Liver (tissue), 9 donors: ENCODE measurements around the gene RAPGEF4. TPM values are rescaled to one million over a fixed set of nuclear protein-coding genes. Genes with fewer than 3 reads are reported as not detected.

Source experiments
- DNase-seq: peaks from one replicate; pipeline ENCODE4 v3.0.0-alpha.2; 2017; ENCODE audit warnings: low spot score
- H3K27ac ChIP-seq, 2 donors: one replicate each; pipeline ENCODE4 v1.7.0; 2013; ENCODE audit warnings: inconsistent platforms in 2 of 2, low read length in 2 of 2, control low read depth in 1 of 2, low read depth in 1 of 2, mild to moderate bottlenecking in 1 of 2
- H3K27me3 ChIP-seq, 4 donors: one replicate each; pipeline versions ENCODE4 v1.6.1 to v1.7.0; 2013; ENCODE audit warnings: low read length in 3 of 4, inconsistent platforms in 1 of 4, mild to moderate bottlenecking in 1 of 4, moderate library complexity in 1 of 4; ENCODE audit not compliant: control insufficient read depth in 4 of 4, insufficient read depth in 4 of 4
- H3K36me3 ChIP-seq, 4 donors: one replicate each; pipeline versions ENCODE4 v1.6.1 to v1.7.0; 2013; ENCODE audit warnings: low read length in 3 of 4, mild to moderate bottlenecking in 3 of 4, low read depth in 1 of 4, moderate library complexity in 1 of 4; ENCODE audit not compliant: control insufficient read depth in 4 of 4, insufficient read depth in 3 of 4
- H3K4me1 ChIP-seq, 4 donors: one replicate each; pipeline versions ENCODE4 v1.6.1 to v1.7.0; 2013; ENCODE audit warnings: low read length in 3 of 4, mild to moderate bottlenecking in 3 of 4, moderate library complexity in 1 of 4; ENCODE audit not compliant: control insufficient read depth in 4 of 4, insufficient read depth in 4 of 4
- H3K4me3 ChIP-seq, 3 donors: one replicate each; pipeline versions ENCODE4 v1.6.1 to v1.7.0; 2013; ENCODE audit warnings: low read length in 3 of 3, control low read depth in 1 of 3, low read depth in 1 of 3, mild to moderate bottlenecking in 1 of 3
- H3K9ac ChIP-seq, 2 donors: one replicate each; pipeline ENCODE4 v1.7.0; 2013; ENCODE audit warnings: low read length in 2 of 2, mild to moderate bottlenecking in 2 of 2, moderate library complexity in 2 of 2, control low read depth in 1 of 2, low read depth in 1 of 2
- H3K9me3 ChIP-seq, 4 donors: one replicate each; pipeline versions ENCODE4 v1.6.1 to v1.7.0; 2013; ENCODE audit warnings: low read length in 3 of 4; ENCODE audit not compliant: control insufficient read depth in 4 of 4
- EGR1 ChIP-seq, 2 donors: IDR thresholded peaks; 2 replicates each; pipeline ENCODE4 v1.6.1; 2016 to 2018; ENCODE audit warnings: antibody characterized with exemption in 2 of 2, low read depth in 2 of 2
- FOXA1 ChIP-seq: IDR thresholded peaks from 2 replicates; pipeline ENCODE4 v1.6.1; 2016; ENCODE audit warnings: antibody characterized with exemption
- HNF4A ChIP-seq, 2 donors: conservative IDR thresholded peaks; 2 replicates each; pipeline ENCODE4 v1.6.1; 2016; ENCODE audit warnings: antibody characterized with exemption in 2 of 2, mild to moderate bottlenecking in 2 of 2
- HNF4G ChIP-seq: IDR thresholded peaks from 2 replicates; pipeline ENCODE4 v1.6.1; 2016; ENCODE audit warnings: antibody characterized with exemption
- JUND ChIP-seq, 2 donors: IDR thresholded peaks; 2 replicates each; pipeline ENCODE4 v1.6.1; 2016; ENCODE audit warnings: antibody characterized with exemption in 2 of 2
- NR2F2 ChIP-seq: IDR thresholded peaks from 2 replicates; pipeline ENCODE4 v1.6.1; 2016; ENCODE audit warnings: antibody characterized with exemption
- RAD21 ChIP-seq, 2 donors: IDR thresholded peaks; 2 replicates each; pipeline ENCODE4 v1.6.1; 2016; ENCODE audit warnings: antibody characterized with exemption in 2 of 2, mild to moderate bottlenecking in 2 of 2
- RXRA ChIP-seq, 2 donors: IDR thresholded peaks; 2 replicates each; pipeline ENCODE4 v1.6.1; 2017 to 2018; ENCODE audit warnings: antibody characterized with exemption in 2 of 2, mild to moderate bottlenecking in 1 of 2
- SP1 ChIP-seq: IDR thresholded peaks from 2 replicates; pipeline ENCODE4 v1.6.1; 2018; ENCODE audit warnings: antibody characterized with exemption, mild to moderate bottlenecking
- TAF1 ChIP-seq: conservative IDR thresholded peaks from 2 replicates; pipeline ENCODE4 v1.6.1; 2016; ENCODE audit warnings: antibody characterized with exemption, mild to moderate bottlenecking
- YY1 ChIP-seq: IDR thresholded peaks from 2 replicates; pipeline ENCODE4 v1.6.1; 2016; ENCODE audit warnings: antibody characterized with exemption, mild to moderate bottlenecking
- WGBS: extraction: QIAGEN DNeasy Blood & Tissue Kit; methylation state at CpG from one replicate; pipeline ENCODE4 v1.1.7; 2013; 5-methylcytosine and 5-hydroxymethylcytosine counted together
- polyA plus RNA-seq, 2 donors: library from polyadenylated mRNA; stranded (reverse) in 1 of 2; unstranded in 1 of 2; fragments of 200-250 nt in 1 of 2; fragments of >200 nt in 1 of 2; fragmentation: Nextera tagmentation in 1 of 2; extraction: Ambion mirVana in 1 of 2; gene quantifications; one replicate each; pipeline versions ENCODE4 v1.2.1 to v1.2.3, GENCODE V29; 2013 to 2015
- total RNA-seq, 2 donors: library from RNA; depleted of rRNA; stranded (reverse); fragments of >200 nt; gene quantifications; one replicate each; pipeline ENCODE4 v1.2.3, GENCODE V29; 2014
- TF ChIP-seq, protein P1 (sequence below): fragments of 150-350 bp; IDR thresholded peaks from 2 replicates; pipeline ENCODE4 v1.5.1; 2017; ENCODE audit warnings: improper control_type of control experiment, low read depth, low read length; ENCODE audit not compliant: missing input control
- TF ChIP-seq, protein P2 (sequence below): IDR thresholded peaks from 2 replicates; pipeline ENCODE4 v1.6.1; 2016; ENCODE audit warnings: antibody characterized with exemption, mild to moderate bottlenecking
- TF ChIP-seq, protein P3 (sequence below): IDR thresholded peaks from 2 replicates; pipeline ENCODE4 v1.6.1; 2016; ENCODE audit warnings: antibody characterized with exemption
- TF ChIP-seq, protein P4 (sequence below): IDR thresholded peaks from 2 replicates; pipeline ENCODE4 v1.6.1; 2016; ENCODE audit warnings: antibody characterized with exemption
- TF ChIP-seq, protein P5 (sequence below): IDR thresholded peaks from 2 replicates; pipeline ENCODE4 v1.6.1; 2016; ENCODE audit warnings: antibody characterized with exemption
- donor health status: healthy.
- donor health status: healthy.
- donor health status: healthy.
- donor health status: healthy.
- donor health status: healthy.

The RAPGEF4 gene
- total and polyA plus RNA-seq, 4 donors = 1.5 to 18.2 (median 8.3) TPM

DNA sequence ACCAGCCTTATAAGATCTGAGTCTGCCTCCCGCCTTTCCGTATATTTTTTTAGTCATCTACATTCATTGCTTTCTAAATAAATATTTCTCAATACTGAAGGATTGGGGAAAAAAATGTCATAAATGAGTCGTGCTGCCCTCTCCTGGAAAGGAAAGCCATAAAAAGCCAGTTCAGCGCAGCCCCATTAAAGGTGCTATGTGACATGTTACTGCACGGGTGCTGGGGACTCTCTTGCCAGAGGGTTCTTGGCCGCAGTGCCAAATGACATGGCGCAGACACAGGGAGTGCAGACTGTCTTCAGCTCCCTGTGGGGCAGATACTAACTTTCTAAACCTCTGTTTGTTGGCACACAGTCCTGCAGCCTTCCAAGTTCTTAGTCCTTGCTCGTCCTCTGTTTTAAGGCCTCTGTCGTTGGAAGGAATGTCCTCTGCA lies 286.3 kb downstream of the RAPGEF4 start:
- WGBS = 58% methylated on average over 9 of the region's 9 CpGs
- H3K27ac ChIP-seq = no peak overlapping the region
- no peak overlapping the region for H3K9ac ChIP-seq
- TF ChIP-seq, protein P1, sequence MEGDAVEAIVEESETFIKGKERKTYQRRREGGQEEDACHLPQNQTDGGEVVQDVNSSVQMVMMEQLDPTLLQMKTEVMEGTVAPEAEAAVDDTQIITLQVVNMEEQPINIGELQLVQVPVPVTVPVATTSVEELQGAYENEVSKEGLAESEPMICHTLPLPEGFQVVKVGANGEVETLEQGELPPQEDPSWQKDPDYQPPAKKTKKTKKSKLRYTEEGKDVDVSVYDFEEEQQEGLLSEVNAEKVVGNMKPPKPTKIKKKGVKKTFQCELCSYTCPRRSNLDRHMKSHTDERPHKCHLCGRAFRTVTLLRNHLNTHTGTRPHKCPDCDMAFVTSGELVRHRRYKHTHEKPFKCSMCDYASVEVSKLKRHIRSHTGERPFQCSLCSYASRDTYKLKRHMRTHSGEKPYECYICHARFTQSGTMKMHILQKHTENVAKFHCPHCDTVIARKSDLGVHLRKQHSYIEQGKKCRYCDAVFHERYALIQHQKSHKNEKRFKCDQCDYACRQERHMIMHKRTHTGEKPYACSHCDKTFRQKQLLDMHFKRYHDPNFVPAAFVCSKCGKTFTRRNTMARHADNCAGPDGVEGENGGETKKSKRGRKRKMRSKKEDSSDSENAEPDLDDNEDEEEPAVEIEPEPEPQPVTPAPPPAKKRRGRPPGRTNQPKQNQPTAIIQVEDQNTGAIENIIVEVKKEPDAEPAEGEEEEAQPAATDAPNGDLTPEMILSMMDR = peak; percentile 55
- TF ChIP-seq, protein P2, sequence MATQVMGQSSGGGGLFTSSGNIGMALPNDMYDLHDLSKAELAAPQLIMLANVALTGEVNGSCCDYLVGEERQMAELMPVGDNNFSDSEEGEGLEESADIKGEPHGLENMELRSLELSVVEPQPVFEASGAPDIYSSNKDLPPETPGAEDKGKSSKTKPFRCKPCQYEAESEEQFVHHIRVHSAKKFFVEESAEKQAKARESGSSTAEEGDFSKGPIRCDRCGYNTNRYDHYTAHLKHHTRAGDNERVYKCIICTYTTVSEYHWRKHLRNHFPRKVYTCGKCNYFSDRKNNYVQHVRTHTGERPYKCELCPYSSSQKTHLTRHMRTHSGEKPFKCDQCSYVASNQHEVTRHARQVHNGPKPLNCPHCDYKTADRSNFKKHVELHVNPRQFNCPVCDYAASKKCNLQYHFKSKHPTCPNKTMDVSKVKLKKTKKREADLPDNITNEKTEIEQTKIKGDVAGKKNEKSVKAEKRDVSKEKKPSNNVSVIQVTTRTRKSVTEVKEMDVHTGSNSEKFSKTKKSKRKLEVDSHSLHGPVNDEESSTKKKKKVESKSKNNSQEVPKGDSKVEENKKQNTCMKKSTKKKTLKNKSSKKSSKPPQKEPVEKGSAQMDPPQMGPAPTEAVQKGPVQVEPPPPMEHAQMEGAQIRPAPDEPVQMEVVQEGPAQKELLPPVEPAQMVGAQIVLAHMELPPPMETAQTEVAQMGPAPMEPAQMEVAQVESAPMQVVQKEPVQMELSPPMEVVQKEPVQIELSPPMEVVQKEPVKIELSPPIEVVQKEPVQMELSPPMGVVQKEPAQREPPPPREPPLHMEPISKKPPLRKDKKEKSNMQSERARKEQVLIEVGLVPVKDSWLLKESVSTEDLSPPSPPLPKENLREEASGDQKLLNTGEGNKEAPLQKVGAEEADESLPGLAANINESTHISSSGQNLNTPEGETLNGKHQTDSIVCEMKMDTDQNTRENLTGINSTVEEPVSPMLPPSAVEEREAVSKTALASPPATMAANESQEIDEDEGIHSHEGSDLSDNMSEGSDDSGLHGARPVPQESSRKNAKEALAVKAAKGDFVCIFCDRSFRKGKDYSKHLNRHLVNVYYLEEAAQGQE = no peak
- TF ChIP-seq YY1 (no peak), HNF4A (conservative IDR thresholded peaks at IDR 0.05) (no peak), JUND (IDR thresholded peaks at IDR 0.05) (no peak), SP1 (no peak), HNF4G (no peak), RAD21 (IDR thresholded peaks at IDR 0.05) (peak; percentile 76 to 80), EGR1 (IDR thresholded peaks at IDR 0.05; ENCODE audit: low read depth in 2 of 2) (no peak)
- TF ChIP-seq, protein P3, sequence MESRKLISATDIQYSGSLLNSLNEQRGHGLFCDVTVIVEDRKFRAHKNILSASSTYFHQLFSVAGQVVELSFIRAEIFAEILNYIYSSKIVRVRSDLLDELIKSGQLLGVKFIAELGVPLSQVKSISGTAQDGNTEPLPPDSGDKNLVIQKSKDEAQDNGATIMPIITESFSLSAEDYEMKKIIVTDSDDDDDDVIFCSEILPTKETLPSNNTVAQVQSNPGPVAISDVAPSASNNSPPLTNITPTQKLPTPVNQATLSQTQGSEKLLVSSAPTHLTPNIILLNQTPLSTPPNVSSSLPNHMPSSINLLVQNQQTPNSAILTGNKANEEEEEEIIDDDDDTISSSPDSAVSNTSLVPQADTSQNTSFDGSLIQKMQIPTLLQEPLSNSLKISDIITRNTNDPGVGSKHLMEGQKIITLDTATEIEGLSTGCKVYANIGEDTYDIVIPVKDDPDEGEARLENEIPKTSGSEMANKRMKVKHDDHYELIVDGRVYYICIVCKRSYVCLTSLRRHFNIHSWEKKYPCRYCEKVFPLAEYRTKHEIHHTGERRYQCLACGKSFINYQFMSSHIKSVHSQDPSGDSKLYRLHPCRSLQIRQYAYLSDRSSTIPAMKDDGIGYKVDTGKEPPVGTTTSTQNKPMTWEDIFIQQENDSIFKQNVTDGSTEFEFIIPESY = no peak
- TF ChIP-seq, protein P4, sequence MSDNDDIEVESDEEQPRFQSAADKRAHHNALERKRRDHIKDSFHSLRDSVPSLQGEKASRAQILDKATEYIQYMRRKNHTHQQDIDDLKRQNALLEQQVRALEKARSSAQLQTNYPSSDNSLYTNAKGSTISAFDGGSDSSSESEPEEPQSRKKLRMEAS = no peak
- TF ChIP-seq, protein P5, sequence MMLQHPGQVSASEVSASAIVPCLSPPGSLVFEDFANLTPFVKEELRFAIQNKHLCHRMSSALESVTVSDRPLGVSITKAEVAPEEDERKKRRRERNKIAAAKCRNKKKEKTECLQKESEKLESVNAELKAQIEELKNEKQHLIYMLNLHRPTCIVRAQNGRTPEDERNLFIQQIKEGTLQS = no peak
- no peaks in the 10 kb centered on the region for H3K9me3 ChIP-seq
- H3K36me3 ChIP-seq = peaks cover 2 to 28% (median 21%) of the 10 kb centered on the region in 4 donors
- DNase-seq = no peak
- no peaks in the 10 kb centered on the region for H3K4me1 ChIP-seq
- H3K4me3 ChIP-seq = no peak overlapping the region
- no peaks in the 10 kb centered on the region for H3K27me3 ChIP-seq

DNA sequence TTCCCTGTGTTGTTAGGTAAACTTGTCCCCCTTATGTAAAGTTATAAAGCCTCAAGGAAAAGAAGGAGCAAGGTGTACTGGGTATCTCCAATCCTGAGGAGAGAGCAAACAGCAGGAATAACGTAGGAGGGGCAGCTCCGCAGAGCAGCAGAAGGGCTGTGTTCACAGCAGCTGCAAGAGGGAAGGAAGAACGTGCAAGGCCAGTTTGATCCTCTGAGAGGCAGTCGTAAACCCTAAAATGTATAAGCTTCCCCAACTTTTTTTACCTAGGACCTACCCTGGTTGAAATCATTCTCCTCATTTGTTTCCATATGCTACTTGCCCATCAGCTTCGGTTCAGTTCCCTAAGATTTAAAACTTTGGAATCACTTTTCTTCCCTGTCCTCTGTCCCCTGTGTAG lies 288.1 kb downstream of the RAPGEF4 start:
- no peak overlapping the region for H3K4me3 ChIP-seq
- no peaks in the 10 kb centered on the region for H3K9me3 ChIP-seq
- WGBS = 68% methylated on average over 5 of the region's 5 CpGs
- peaks cover 2 to 26% (median 19%) of the 10 kb centered on the region in 4 donors for H3K36me3 ChIP-seq
- no peaks in the 10 kb centered on the region for H3K27me3 ChIP-seq
- H3K27ac ChIP-seq = no peak overlapping the region
- no peak for DNase-seq
- H3K9ac ChIP-seq = no peak overlapping the region
- no peaks in the 10 kb centered on the region for H3K4me1 ChIP-seq
- TF ChIP-seq RAD21 (IDR thresholded peaks at IDR 0.05) (no peak), HNF4A (conservative IDR thresholded peaks at IDR 0.05) (no peak), YY1 (no peak), JUND (IDR thresholded peaks at IDR 0.05) (no peak), TAF1 (no peak), NR2F2 (no peak), RXRA (IDR thresholded peaks at IDR 0.05) (no peak), FOXA1 (no peak), EGR1 (IDR thresholded peaks at IDR 0.05; ENCODE audit: low read depth in 2 of 2) (no peak), HNF4G (no peak)
- TF ChIP-seq, protein P2 = no peak
- TF ChIP-seq, protein P5 = no peak
- TF ChIP-seq, protein P1 = no peak
- TF ChIP-seq, protein P4 = no peak
